HCEC 1CT (cell line): ENCODE measurements around the gene CACNB1.
"Not testable (repeated sequence)": the region's sequence is repeated elsewhere in the genome, so short reads cannot be mapped to it uniquely, and the experiment has no call there.

Source experiments
- DNase-seq: peaks from one replicate; pipeline ENCODE4 v3.0.0-alpha.2; 2017

CACNB1 gene

GRCh38 chr17:39173526-39174274 is 23.8 kb downstream of the CACNB1 start:
- no peak for DNase-seq

DNA sequence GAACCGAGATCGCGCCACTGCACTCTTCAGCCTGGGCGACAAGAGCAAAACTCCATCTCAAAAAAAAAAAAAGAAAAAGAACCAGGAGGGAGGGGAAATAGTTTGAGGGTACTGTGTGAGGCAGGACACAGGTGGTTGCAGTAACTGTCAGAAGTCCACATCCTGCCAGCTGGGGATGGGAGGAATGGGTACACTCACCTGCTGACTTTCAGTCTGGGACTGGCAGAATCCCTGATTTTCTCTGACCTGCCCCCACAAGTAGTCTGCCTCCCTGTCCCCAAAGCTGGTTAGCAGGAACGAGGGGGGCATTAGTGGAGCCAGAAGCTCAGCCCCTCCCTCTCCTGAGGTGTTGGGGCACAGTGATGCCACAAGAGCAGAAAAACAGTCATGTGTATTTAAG is 24.4 kb downstream of the CACNB1 start:
- no peak for DNase-seq

DNA sequence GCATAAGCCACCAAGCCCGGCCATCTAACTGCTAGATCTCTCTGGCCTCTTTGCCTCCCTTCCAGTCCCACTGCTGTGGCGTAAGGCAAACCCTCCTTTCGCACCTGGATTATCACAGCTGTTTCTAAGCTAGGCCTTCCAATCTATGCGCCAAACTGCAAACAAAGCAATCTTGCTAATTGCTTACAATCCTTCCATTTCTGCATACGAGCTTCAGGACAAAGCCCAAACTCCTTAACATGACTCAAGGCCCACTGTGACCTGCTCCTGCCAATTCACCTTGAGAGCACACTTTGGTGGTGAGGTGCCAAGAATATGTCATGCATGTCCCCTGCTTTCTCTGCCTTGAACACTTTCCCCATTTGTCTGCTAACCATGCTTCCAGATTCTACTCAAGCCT is 25.5 kb downstream of the CACNB1 start:
- DNase-seq: no peak

DNA sequence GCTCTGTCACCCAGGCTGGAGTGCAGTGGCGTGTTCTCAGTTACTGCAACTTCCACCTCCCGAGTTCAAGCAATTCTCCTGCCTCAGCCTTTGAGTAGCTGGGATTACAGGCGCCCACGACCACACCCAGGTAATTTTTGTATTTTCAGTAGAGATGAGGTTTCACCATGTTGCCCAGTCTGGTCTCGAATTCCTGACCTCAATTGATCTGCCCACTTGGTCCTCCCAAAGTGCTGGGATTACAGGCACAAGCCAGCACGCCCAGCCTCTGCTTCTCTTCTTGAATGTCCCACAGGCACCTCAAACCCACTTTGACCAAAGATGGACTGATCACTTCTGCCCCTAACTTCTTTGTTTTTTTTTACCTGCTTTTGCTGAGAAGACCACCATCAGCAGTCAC is 26.9 kb downstream of the CACNB1 start:
- DNase-seq: no peak

DNA sequence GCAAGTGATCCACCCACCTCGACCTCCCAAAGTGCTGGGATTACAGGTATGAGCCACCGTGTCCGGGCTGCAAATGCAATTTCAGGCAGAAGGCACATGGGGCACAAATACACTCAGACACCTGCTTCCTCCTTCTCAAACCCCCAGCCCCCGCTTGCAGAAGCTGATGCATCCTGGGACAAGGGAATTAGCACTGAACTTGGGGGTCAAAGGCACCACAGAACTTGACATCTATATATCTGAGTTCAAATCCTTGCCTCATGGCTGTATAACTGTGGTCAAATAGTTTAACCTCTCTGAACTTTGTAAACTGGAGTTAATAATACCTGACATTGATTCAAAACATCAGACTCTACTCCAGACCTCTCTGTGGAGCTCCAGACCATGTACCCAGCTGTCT is 27.4 kb downstream of the CACNB1 start:
- DNase-seq: no peak

- DNase-seq: no peak
Observed at GRCh38 chr17:39169518-39169917, 28.0 kb downstream of the CACNB1 start.

DNA sequence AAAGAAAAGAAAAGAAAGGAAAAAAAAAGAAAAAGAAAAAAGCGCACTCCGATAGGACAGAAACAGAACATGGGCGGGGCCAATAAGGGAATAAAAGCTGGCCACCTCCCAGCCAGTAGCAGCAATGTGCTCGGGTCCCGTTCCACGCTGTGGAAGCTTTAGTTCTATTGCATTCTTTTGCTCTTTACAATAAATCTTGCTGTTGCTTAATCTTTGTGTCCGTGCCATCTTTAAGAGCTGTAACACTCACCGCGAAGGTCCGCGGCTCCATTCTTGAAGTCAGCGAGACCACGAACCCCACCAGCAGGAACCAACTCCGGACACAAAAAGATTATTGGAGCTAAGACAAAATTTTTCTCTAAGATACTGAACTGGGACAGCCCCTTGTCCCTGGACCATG is 28.4 kb downstream of the CACNB1 start:
- no peak for DNase-seq

DNA sequence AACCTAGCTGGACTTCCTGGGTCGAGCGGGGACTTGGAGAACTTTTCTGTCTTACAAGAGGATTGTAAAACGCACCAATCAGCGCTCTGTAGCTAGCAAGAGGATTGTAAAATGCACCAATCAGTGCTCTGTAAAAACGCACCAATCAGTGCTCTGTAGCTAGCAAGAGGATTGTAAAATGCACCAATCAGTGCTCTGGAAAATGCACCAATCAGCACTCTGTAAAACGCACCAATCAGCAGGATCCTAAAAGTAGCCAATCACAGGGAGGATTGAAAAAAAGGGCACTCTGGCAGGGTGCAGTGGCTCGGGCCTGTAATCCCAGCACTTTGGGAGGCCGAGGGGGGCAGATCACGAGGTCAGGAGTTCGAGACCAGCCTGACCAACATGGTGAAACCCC is 29.0 kb downstream of the CACNB1 start:
- DNase-seq: not testable (repeated sequence)

GRCh38 chr17:39167476-39167875 is 30.0 kb downstream of the CACNB1 start:
- no peak for DNase-seq

- no peak for DNase-seq
Observed at GRCh38 chr17:39166437-39167335, 30.8 kb downstream of the CACNB1 start.

DNA sequence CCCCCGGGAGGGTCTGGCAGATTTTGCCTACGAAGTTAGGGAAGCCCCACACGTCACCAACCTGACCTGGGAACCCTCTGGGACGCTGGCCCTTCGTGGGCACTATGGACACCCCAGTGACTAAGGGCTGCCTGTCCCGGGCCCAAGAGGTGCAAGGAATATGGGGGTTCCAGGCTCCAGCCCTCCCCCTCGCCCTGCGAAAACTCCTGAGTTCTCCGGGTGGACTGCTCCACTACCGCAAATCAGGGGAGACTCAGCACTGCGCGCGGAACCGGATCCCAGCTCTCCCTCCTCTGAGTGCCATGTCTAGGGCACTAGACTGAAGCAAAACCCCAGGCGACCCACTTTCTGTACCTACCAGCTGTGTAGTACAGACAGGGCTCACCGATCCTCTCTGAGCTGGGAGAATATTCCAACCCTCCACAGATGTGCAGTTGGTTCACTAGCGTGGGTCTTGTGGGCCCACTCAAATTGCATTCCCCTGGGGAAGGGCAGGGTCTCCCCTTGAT is 31.6 kb downstream of the CACNB1 start, which contains the start of gene ARL5C:
Gene ARL5C (minus strand): TSS at position 321 of the 509 bp plus-strand sequence. CDS start 401 bp downstream, outside the sequence.
- no peak for DNase-seq

DNA sequence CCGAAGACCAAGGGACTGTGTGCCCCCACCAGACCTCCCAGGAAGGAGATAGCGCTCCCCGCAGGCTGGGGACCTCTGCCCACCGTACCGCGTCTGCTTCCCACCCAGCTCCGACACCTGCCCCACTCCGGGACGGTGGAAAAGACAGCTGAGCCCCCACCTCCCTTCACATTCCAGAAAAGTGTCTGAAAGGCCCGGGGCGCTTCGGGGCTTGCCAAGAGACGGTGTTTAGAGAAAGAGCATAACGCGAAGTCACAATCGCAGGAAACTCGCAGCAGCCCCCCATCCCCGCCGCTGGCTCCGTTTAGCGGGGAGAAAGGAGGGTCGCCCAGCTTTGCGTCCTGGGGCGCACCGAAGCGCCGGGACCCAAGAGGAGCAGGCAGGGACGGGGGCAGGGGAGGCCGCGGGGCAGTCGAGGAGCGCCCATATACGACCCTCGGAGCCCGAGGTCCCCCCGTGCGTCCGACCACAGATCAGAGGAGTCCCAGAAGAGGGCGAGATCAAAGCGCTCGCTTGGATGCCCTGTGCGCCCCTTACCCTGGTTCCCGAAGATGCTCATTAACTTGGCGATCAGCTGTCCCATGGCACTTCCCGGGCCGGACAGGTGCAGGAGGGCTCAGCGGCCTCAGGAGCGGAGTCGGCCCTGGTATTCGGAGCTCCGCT is 32.2 kb downstream of the CACNB1 start:
- no peak for DNase-seq

DNA sequence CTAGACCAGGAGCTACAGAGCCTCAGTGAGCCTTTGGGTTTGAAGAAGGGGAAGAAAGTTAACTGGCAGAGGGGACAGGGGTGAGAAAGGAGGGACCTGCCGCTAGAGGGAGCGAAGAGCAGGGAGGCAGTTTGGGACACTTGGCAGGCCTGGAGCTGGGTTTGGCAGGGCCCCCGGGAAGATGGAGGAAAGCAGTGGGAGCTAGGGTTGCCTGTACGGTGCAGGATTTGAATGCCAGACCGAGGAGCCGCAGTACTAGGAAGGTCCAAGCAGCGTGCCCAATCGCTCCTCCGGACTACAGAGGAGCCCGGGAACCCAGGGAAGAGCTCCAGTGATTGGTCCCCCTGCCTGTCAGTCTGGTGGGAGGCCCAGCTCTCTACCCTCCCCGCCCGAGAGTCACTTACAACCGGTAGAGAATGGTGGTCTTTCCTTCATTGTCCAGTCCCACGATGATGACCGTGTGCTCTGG is 32.8 kb downstream of the CACNB1 start:
- peak; percentile 93 for DNase-seq

- no peak for DNase-seq
Observed at GRCh38 chr17:39161962-39162361, 35.5 kb downstream of the CACNB1 start.

DNA sequence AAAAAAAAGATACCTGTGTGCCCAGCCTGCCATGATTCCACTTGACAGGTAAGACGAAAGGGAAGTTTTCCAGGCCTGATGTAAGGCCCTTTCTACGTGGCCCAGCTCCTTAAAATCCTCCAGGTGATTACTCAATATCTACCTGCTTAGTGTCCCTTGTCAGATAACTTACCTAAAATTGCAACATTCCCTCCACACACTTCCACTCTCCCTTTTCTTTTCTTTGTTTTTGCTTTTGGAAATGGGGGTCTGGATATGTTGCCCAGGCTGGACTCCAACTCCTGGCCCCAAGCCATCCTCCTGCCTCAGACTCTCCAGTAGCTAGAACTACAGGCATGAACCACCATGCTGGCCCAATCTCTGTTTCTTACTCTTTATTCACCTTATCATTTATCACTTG is 38.8 kb downstream of the CACNB1 start:
- DNase-seq: no peak

GRCh38 chr17:39156491-39156890 is 41.0 kb downstream of the CACNB1 start:
- DNase-seq: no peak

GRCh38 chr17:39155654-39156053 is 41.8 kb downstream of the CACNB1 start:
- DNase-seq: no peak

GRCh38 chr17:39153599-39154051 is 43.8 kb downstream of the CACNB1 start:
- DNase-seq: peak; percentile 89

GRCh38 chr17:39151943-39152818 is 45.3 kb downstream of the CACNB1 start:
- no peak for DNase-seq

DNA sequence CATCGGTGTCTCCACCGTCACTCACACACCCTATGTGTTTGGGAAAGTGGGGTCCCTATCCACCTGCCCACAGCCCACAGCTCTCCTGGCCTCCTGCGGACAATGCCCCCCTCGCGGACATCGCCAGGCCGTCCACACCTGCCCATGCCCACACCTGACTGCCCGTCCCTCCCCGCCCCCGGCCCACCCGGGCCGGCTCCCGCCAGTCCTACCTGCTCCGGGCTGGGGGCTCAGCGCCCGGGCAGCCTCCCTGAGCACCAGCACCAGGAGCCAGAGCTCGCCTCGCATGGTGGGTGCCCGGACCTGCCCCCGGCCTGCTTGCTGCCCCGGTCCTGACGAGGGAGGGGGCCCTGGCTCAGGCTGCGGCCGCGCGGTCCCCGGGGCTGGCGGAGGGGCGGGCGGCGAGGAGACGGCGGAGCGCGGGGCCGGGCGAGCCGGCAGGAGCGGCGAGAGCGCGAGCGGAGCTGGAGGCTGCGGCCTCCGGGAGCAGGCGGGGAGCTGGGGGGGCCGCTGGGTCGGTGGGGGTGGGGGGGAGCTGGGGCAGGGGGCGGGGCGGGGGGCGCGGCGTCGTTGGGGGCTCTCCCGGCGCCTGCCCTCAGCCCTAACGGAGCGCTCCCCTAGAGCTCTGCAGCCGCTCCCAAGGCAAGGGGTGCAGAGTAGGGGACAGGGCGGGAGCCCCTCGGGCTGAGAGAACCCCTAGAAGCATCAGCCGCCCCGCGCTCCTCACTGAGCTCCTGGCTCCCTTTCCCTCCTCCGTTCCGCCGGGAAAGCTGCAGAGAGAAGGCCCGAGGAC is 46.1 kb downstream of the CACNB1 start, which contains the start of gene PLXDC1:
Gene PLXDC1 (minus strand): TSS at position 488 of the 793 bp plus-strand sequence. CDS start 200 bp downstream, at position 288.
- no peak for DNase-seq

DNA sequence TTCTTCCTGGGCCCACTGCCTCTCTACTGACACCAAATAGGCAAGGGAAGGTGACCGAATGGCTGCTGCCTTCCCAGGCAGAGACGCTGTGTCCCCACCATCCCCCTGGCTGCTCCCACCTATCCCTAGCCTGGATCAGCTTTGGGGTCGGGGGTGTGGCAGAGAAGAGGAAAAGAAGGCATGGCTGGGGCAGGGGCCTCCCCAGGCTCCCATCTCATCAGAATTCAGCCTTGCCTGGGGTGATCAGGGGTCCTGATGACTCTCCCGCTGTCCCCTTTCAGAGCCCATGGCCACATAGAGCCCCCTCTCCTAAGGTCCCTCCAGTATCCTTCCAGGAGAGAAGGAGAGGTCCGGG is 46.7 kb downstream of the CACNB1 start:
- DNase-seq: no peak
